Stimulated activated CD4-positive, alpha-beta T cell treated with anti-CD3 and anti-CD28 coated beads, Interleukin-15, amount 100 ng/mL, for 1 hour (primary cell): ENCODE results near the gene SESN3.

Experiments
- DNase-seq, 2 donors: peaks; one replicate each; pipeline ENCODE4 v3.0.0-alpha.2; 2020; ENCODE audit warnings: low read depth in 1 of 2, low spot score in 1 of 2

The SESN3 gene

GRCh38 chr11:95123556-95123955 lies 107.4 kb downstream of the SESN3 start:
- no peak for DNase-seq

GRCh38 chr11:95121698-95122097 lies 109.3 kb downstream of the SESN3 start:
- DNase-seq = no peak

GRCh38 chr11:95119361-95120060 lies 111.5 kb downstream of the SESN3 start:
- no peak for DNase-seq

GRCh38 chr11:95115597-95115996 lies 115.4 kb downstream of the SESN3 start:
- DNase-seq = no peak
